GM23338 (cell line): ENCODE measurements around the gene GSAP. TPM values are rescaled to one million over a fixed set of nuclear protein-coding genes. Genes with fewer than 3 reads are reported as not detected.

Experiments used
- ATAC-seq: fragments of 200-7000 bp; cut with Tn5 transposase; 3 replicates; pipeline ENCODE4 v1.9.1; 2020
- DNase-seq: peaks from one replicate; pipeline ENCODE4 v3.0.0-alpha.2; 2015; ENCODE audit warnings: low spot score
- H2AFZ ChIP-seq: fragments of 200-600 bp; sonication (generic); 2 replicates; pipeline ENCODE4 v1.8.0; 2016; ENCODE audit warnings: antibody characterized with exemption, mild to moderate bottlenecking, moderate library complexity
- H3F3A ChIP-seq: fragments of 200-600 bp; sonication (generic); replicated peaks from 2 replicates; pipeline ENCODE4 v1.8.0; 2017; ENCODE audit warnings: antibody characterized with exemption, mixed run types, low read depth
- H3K27ac ChIP-seq: fragments of 200-600 bp; sonication (generic); 2 replicates; pipeline ENCODE4 v1.6.1; 2016; ENCODE audit warnings: low read depth
- H3K27me3 ChIP-seq: fragments of 200-600 bp; sonication (generic); 2 replicates; pipeline ENCODE4 v1.8.0; 2016; ENCODE audit warnings: mild to moderate bottlenecking, mixed run types, moderate library complexity; ENCODE audit not compliant: insufficient read depth
- H3K36me3 ChIP-seq: fragments of 200-600 bp; sonication (generic); 2 replicates; pipeline ENCODE4 v1.8.0; 2016; ENCODE audit warnings: mild to moderate bottlenecking; ENCODE audit not compliant: insufficient read depth
- H3K4me1 ChIP-seq: fragments of 200-600 bp; sonication (generic); 2 replicates; pipeline ENCODE4 v1.8.0; 2016; ENCODE audit warnings: mild to moderate bottlenecking, moderate library complexity; ENCODE audit not compliant: insufficient read depth
- H3K4me2 ChIP-seq: fragments of 200-600 bp; sonication (generic); 2 replicates; pipeline ENCODE4 v1.7.1; 2017; ENCODE audit warnings: mixed run types
- H3K4me3 ChIP-seq: fragments of 200-600 bp; sonication (generic); 2 replicates; pipeline ENCODE4 v1.6.1; 2016; ENCODE audit warnings: mixed run types
- H3K79me2 ChIP-seq: fragments of 200-600 bp; sonication (generic); replicated peaks from 2 replicates; pipeline ENCODE4 v1.8.0; 2017; ENCODE audit warnings: mild to moderate bottlenecking; ENCODE audit not compliant: insufficient read depth
- H3K9me2 ChIP-seq: fragments of 200-600 bp; sonication (generic); 2 replicates; pipeline ENCODE4 v1.8.0; 2017; ENCODE audit not compliant: insufficient read depth
- H4K20me1 ChIP-seq: fragments of 200-600 bp; sonication (generic); replicated peaks from 2 replicates; pipeline ENCODE4 v1.8.0; 2017; ENCODE audit warnings: mild to moderate bottlenecking; ENCODE audit not compliant: insufficient read depth
- H3K27ac Mint-ChIP-seq: 2 replicates; pipeline ENCODE4 v1.8.0; 2020; ENCODE audit warnings: inconsistent platforms, mild to moderate bottlenecking, moderate library complexity, mixed read lengths
- H3K27me3 Mint-ChIP-seq: 3 replicates; pipeline ENCODE4 v1.8.0; 2022; ENCODE audit warnings: low read depth, mild to moderate bottlenecking, moderate library complexity, mixed read lengths, inconsistent platforms; ENCODE audit not compliant: insufficient read depth, poor library complexity
- H3K36me3 Mint-ChIP-seq: 3 replicates; pipeline ENCODE4 v1.8.0; 2021; ENCODE audit warnings: low read depth, mild to moderate bottlenecking, inconsistent platforms, moderate library complexity, mixed read lengths
- H3K4me1 Mint-ChIP-seq: 3 replicates; pipeline ENCODE4 v1.8.0; 2020; ENCODE audit warnings: mild to moderate bottlenecking, inconsistent platforms, mixed read lengths
- H3K4me3 Mint-ChIP-seq: 3 replicates; pipeline ENCODE4 v1.8.0; 2021; ENCODE audit warnings: moderate library complexity, mild to moderate bottlenecking, inconsistent platforms, mixed read lengths
- H3K9me3 Mint-ChIP-seq: 3 replicates; pipeline ENCODE4 v1.8.0; 2020; ENCODE audit warnings: moderate library complexity, mild to moderate bottlenecking, inconsistent platforms, mixed read lengths
- CTCF ChIP-seq, 2 experiments: fragments of 200-600 bp in 1 of 2; sonication (generic) in 1 of 2; conservative IDR thresholded peaks; 2 replicates each; pipeline versions ENCODE4 v1.5.1 to v1.6.1; 2016 to 2017; ENCODE audit warnings: antibody characterized with exemption in 2 of 2, low read depth in 2 of 2, mild to moderate bottlenecking in 2 of 2, moderate library complexity in 1 of 2
- EZH2 ChIP-seq: fragments of 200-600 bp; sonication (generic); IDR thresholded peaks from one replicate; pipeline ENCODE4 v1.8.0; 2017; ENCODE audit warnings: antibody characterized with exemption, mild to moderate bottlenecking, low read depth; ENCODE audit not compliant: unreplicated experiment
- EZH2phosphoT487 ChIP-seq: fragments of 200-600 bp; sonication (generic); IDR thresholded peaks from one replicate; pipeline ENCODE4 v1.8.1; 2018; ENCODE audit warnings: antibody characterized with exemption; ENCODE audit not compliant: unreplicated experiment
- JUNB ChIP-seq: IDR thresholded peaks from one replicate; pipeline ENCODE4 v1.6.1; 2016; ENCODE audit warnings: antibody characterized with exemption; ENCODE audit not compliant: unreplicated experiment
- NANOG ChIP-seq: IDR thresholded peaks from 2 replicates; pipeline ENCODE4 v1.6.1; 2016; ENCODE audit warnings: antibody characterized with exemption, borderline replicate concordance
- POLR2AphosphoS5 ChIP-seq: IDR thresholded peaks from 2 replicates; pipeline ENCODE4 v1.6.1; 2016; ENCODE audit warnings: antibody characterized with exemption, low read depth
- REST ChIP-seq: IDR thresholded peaks from one replicate; pipeline ENCODE4 v1.6.1; 2018; ENCODE audit warnings: antibody characterized with exemption; ENCODE audit not compliant: unreplicated experiment
- STAT1 ChIP-seq: IDR thresholded peaks from one replicate; pipeline ENCODE4 v1.6.1; 2016; ENCODE audit warnings: antibody characterized with exemption; ENCODE audit not compliant: unreplicated experiment
- ZNF331 ChIP-seq: fragments of 250-450 bp; sonication (Bioruptor Pico); IDR thresholded peaks from 2 replicates; pipeline ENCODE4 v1.5.0; 2020; ENCODE audit warnings: low read depth, mild to moderate bottlenecking, moderate library complexity
- ZNF462 ChIP-seq: fragments of 250-450 bp; sonication (Bioruptor Pico); IDR thresholded peaks from 2 replicates; pipeline ENCODE4 v1.5.0; 2020; ENCODE audit warnings: mild to moderate bottlenecking, moderate library complexity
- polyA plus RNA-seq: library from polyadenylated mRNA; unstranded; fragments of >200 nt; fragmentation: Nextera tagmentation; extraction: Ambion mirVana; gene quantifications from 2 replicates; pipeline ENCODE4 v1.2.1, GENCODE V29; 2016
- total RNA-seq: library from RNA; depleted of rRNA; stranded (reverse); fragments of >200 nt; shearing (Covaris generic); gene quantifications from 2 replicates; pipeline ENCODE4 v1.2.3, GENCODE V29; 2014
- TF ChIP-seq, protein P1 (sequence below): IDR thresholded peaks from 2 replicates; pipeline ENCODE4 v1.6.1; 2016; ENCODE audit warnings: antibody characterized with exemption

The GSAP gene
- total and polyA plus RNA-seq, 2 experiments from 2014 or later = 0.63 to 1.1 TPM

DNA sequence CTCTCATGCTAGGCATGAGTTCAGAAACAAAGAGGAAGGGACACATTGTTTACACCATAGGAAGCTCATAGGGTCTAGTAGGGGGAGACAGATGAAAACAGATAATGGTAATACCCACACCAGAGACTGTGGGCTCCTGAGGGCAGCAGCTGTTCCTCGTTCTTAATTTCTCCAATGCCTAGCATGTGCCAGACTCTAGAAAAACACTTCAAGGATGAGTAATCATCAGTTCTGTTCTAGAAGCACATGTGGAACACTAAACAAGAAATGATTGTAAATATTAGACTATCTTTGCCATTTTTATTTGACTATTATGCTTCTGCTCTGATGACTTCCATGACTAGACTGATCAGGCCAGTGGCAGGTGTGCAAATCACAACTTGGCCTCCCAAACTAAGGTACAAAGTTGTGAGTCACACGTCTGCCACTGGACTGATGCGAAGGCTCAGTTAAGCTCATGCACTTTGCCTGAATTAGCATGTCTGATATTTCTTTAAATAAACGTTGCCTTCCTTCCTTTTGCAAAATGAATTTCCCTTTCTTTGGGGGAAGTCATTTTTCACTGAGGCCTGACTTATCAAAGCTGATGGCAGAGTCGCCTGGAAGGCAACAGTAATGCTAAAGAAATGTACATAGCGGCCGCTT is 127.4 kb downstream of the GSAP start (continued):
- TF ChIP-seq ZNF462 (CRISPR knock-in tag) = no peak

DNA sequence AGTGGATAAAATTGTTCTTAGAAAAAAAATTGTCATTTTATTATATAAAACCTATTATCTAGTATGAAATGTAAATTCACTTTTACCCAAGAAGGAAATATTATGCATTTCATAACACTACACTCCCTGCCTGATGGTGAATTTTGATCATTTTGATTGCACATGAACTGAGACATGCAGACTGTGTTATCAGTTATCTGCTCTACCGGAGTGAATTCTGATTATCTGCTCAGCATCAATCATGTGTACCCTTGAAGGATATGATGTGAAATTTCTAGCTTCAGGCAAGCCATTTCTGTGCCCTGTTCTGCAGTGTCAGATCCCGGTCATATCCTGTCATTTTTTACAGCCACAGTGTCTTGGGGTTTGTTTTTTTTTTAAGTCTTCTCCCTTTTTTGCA is 131.5 kb downstream of the GSAP start:
- no peaks in the 10 kb centered on the region for H3K36me3 ChIP-seq
- no peak overlapping the region for H3K4me2 ChIP-seq
- Mint-ChIP-seq H3K27me3 (no peaks in the 10 kb centered on the region), H3K4me3 (no peak overlapping the region), H3K36me3 (no peaks in the 10 kb centered on the region), H3K9me3 (peaks cover 4% of the 10 kb centered on the region; the same call in 1 of the 3 replicates), H3K4me1 (no peaks in the 10 kb centered on the region), H3K27ac (no peak overlapping the region)
- ATAC-seq (no peak), DNase-seq (no peak)
- H2AFZ ChIP-seq = no peak overlapping the region
- H4K20me1 ChIP-seq = no peaks in the 10 kb centered on the region
- no peaks in the 10 kb centered on the region for H3F3A ChIP-seq
- no peaks in the 10 kb centered on the region for H3K9me2 ChIP-seq
- no peak overlapping the region for H3K4me3 ChIP-seq
- no peaks in the 10 kb centered on the region for H3K79me2 ChIP-seq
- no peaks in the 10 kb centered on the region for H3K27me3 ChIP-seq
- no peak overlapping the region for H3K27ac ChIP-seq
- H3K4me1 ChIP-seq = no peaks in the 10 kb centered on the region
- TF ChIP-seq, protein P1, sequence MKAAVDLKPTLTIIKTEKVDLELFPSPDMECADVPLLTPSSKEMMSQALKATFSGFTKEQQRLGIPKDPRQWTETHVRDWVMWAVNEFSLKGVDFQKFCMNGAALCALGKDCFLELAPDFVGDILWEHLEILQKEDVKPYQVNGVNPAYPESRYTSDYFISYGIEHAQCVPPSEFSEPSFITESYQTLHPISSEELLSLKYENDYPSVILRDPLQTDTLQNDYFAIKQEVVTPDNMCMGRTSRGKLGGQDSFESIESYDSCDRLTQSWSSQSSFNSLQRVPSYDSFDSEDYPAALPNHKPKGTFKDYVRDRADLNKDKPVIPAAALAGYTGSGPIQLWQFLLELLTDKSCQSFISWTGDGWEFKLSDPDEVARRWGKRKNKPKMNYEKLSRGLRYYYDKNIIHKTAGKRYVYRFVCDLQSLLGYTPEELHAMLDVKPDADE = no peak
- TF ChIP-seq NANOG (no peak), JUNB (no peak), ZNF331 (no peak), STAT1 (no peak), EZH2phosphoT487 (no peak), CTCF (conservative IDR thresholded peaks at IDR 0.05; ENCODE audit: low read depth in 2 of 2) (no peak), EZH2 (no peak), POLR2AphosphoS5 (no peak), REST (no peak)
